SK-N-SH (cell line): ENCODE results near the gene RBBP4. TPM values are rescaled to one million over a fixed set of nuclear protein-coding genes. Genes with fewer than 3 reads are reported as not detected.

Source experiments
- CTCF ChIA-PET: fragments of 300-600, 350-600 bp; formaldehyde crosslinking; extraction: SDS; loops from one replicate; lab custom pipeline; 2021; lab: Yijun Ruan, JAX
- POLR2A ChIA-PET: fragments of 350-600 bp; sonication (Branson Sonifier 250); formaldehyde crosslinking; extraction: SDS; loops from one replicate; lab custom pipeline; 2020; ENCODE audit warnings: antibody characterized with exemption, inconsistent platforms; lab: Yijun Ruan, JAX
- DNase-seq: peaks from one replicate; pipeline ENCODE4 v3.0.0; 2012
- H2AFZ ChIP-seq: fragments of 200-600 bp; sonication (generic); 2 replicates; pipeline ENCODE4 v1.8.1; 2016; ENCODE audit warnings: antibody characterized with exemption, mild to moderate bottlenecking, low read depth
- H3F3A ChIP-seq: fragments of 200-600 bp; sonication (generic); replicated peaks from 2 replicates; pipeline ENCODE3; 2016; ENCODE audit warnings: antibody characterized with exemption, mild to moderate bottlenecking; ENCODE audit not compliant: insufficient read depth
- H3K27ac ChIP-seq, 2 experiments: fragments of 200-500 bp in 1 of 2; fragments of 200-600 bp in 1 of 2; sonication (Bioruptor generic) in 1 of 2; sonication (generic), shearing (Covaris generic) in 1 of 2; 2 replicates each; pipeline versions ENCODE4 v1.5.1 to v1.6.1; 2014 to 2016; ENCODE audit warnings: low read depth in 2 of 2, inconsistent platforms in 1 of 2, low read length in 1 of 2, mild to moderate bottlenecking in 1 of 2, mixed read lengths in 1 of 2
- H3K27me3 ChIP-seq: fragments of 200-600 bp; sonication (generic), shearing (Covaris generic); 2 replicates; pipeline ENCODE4 v1.6.1; 2016; ENCODE audit warnings: mixed run types; ENCODE audit not compliant: insufficient read depth
- H3K36me3 ChIP-seq, 2 experiments: fragments of 200-500 bp in 1 of 2; fragments of 200-600 bp in 1 of 2; sonication (Bioruptor generic) in 1 of 2; sonication (generic) in 1 of 2; replicated peaks in 1 of 2; 2 replicates each; pipeline versions ENCODE3 to v1.5.1; 2014 to 2016; ENCODE audit warnings: low read length in 1 of 2, mild to moderate bottlenecking in 1 of 2; ENCODE audit not compliant: insufficient read depth in 2 of 2, control insufficient read depth in 1 of 2
- H3K4me1 ChIP-seq, 2 experiments: fragments of 200-500 bp in 1 of 2; fragments of 200-600 bp in 1 of 2; sonication (Bioruptor generic) in 1 of 2; sonication (generic), shearing (Covaris generic) in 1 of 2; 2 replicates each; pipeline versions ENCODE4 v1.5.1 to v1.6.1; 2014 to 2016; ENCODE audit warnings: low read depth in 1 of 2, low read length in 1 of 2, mixed run types in 1 of 2; ENCODE audit not compliant: insufficient read depth in 2 of 2, control insufficient read depth in 1 of 2
- H3K4me2 ChIP-seq: fragments of 200-600 bp; sonication (generic), shearing (Covaris generic); 2 replicates; pipeline ENCODE4 v1.6.1; 2017; ENCODE audit warnings: mixed run types
- H3K4me3 ChIP-seq, 2 experiments: fragments of 200-500 bp in 1 of 2; fragments of 200-600 bp in 1 of 2; sonication (Bioruptor generic) in 1 of 2; sonication (generic), shearing (Covaris generic) in 1 of 2; 2 replicates each; pipeline versions ENCODE4 v1.5.1 to v1.8.1; 2014 to 2016; ENCODE audit warnings: low read depth in 2 of 2, inconsistent platforms in 1 of 2, low read length in 1 of 2, mild to moderate bottlenecking in 1 of 2, mixed read lengths in 1 of 2, moderate library complexity in 1 of 2
- H3K79me2 ChIP-seq: fragments of 200-600 bp; sonication (generic); 2 replicates; pipeline ENCODE4 v1.8.1; 2017; ENCODE audit warnings: mild to moderate bottlenecking; ENCODE audit not compliant: insufficient read depth
- H3K9ac ChIP-seq: fragments of 200-600 bp; sonication (generic); 2 replicates; pipeline ENCODE4 v1.6.1; 2017; ENCODE audit warnings: mixed run types
- H3K9me2 ChIP-seq: fragments of 200-600 bp; sonication (generic); 2 replicates; pipeline ENCODE4 v1.6.1; 2017; ENCODE audit warnings: mixed run types
- H3K9me3 ChIP-seq: fragments of 200-600 bp; sonication (generic); 2 replicates; pipeline ENCODE4 v1.6.1; 2017; ENCODE audit warnings: mixed run types, mild to moderate bottlenecking, moderate library complexity
- H4K20me1 ChIP-seq: fragments of 200-600 bp; sonication (generic); 2 replicates; pipeline ENCODE4 v1.6.1; 2017; ENCODE audit warnings: mild to moderate bottlenecking, mixed run types; ENCODE audit not compliant: insufficient read depth
- CHD2 ChIP-seq: fragments of 150-350 bp; IDR thresholded peaks from 2 replicates; pipeline ENCODE4 v1.6.1; 2018; ENCODE audit warnings: low read length; ENCODE audit not compliant: partially characterized antibody
- CTCF ChIP-seq: fragments of 200-600 bp; sonication (generic); IDR thresholded peaks from 2 replicates; pipeline ENCODE4 v1.6.1; 2017; ENCODE audit warnings: antibody characterized with exemption, mild to moderate bottlenecking, moderate library complexity
- GABPA ChIP-seq: IDR thresholded peaks from 2 replicates; pipeline ENCODE4 v1.4.0; 2012; ENCODE audit warnings: low read depth, mild to moderate bottlenecking
- JUND ChIP-seq: IDR thresholded peaks from 2 replicates; pipeline ENCODE4 v1.4.0; 2012
- MAX ChIP-seq: IDR thresholded peaks from 2 replicates; pipeline ENCODE4 v1.4.0; 2012; ENCODE audit warnings: low read depth
- RAD21 ChIP-seq: IDR thresholded peaks from 2 replicates; pipeline ENCODE4 v1.6.1; 2012; ENCODE audit warnings: mild to moderate bottlenecking, low read length
- RXRA ChIP-seq: IDR thresholded peaks from 2 replicates; pipeline ENCODE4 v1.4.0; 2012; ENCODE audit warnings: low read depth, mild to moderate bottlenecking, borderline replicate concordance
- TAF1 ChIP-seq: IDR thresholded peaks from 2 replicates; pipeline ENCODE4 v1.6.1; 2012; ENCODE audit warnings: low read depth, mild to moderate bottlenecking, low read length, moderate library complexity, borderline replicate concordance
- TCF12 ChIP-seq: IDR thresholded peaks from 2 replicates; pipeline ENCODE4 v1.4.0; 2012
- USF2 ChIP-seq: fragments of 150-350 bp; IDR thresholded peaks from 2 replicates; pipeline ENCODE4 v1.6.1; 2017; ENCODE audit warnings: antibody characterized with exemption, low read length, low read depth, borderline replicate concordance
- WGBS: methylation state at CpG from one replicate; pipeline ENCODE4 v1.1.6; 2017; ENCODE audit warnings: low lambda C conversion rate; 5-methylcytosine and 5-hydroxymethylcytosine counted together
- polyA plus RNA-seq, 3 experiments: library from polyadenylated mRNA; depleted of rRNA; stranded (reverse); fragments of >200 nt; gene quantifications; 2 replicates each; pipeline ENCODE4 v1.2.3, GENCODE V29; 2012

The RBBP4 gene
- polyA plus RNA-seq, 1 of the 3 experiments (the other 2 are of a cell fraction), result 108 TPM

GRCh38 chr1:32619701-32620485 lies 31.1 kb upstream of the RBBP4 start:
- DNase-seq, result no peak
- Histone ChIP-seq H3K27ac (no peak overlapping the region), H3K9ac (no peak overlapping the region), H2AFZ (no peak overlapping the region), H3K4me2 (no peak overlapping the region), H3K4me3 (no peak overlapping the region)
- CTCF ChIA-PET, result interaction anchor here (0.9 to 2.1 kb wide), 9 partner anchors 7 to 219 kb away, joined by 3 to 15 read pairs (median 4); no protein-coding TSS in a partner anchor
- peak; percentile 34 for TF ChIP-seq CTCF
- TF ChIP-seq RAD21, result peak; percentile 33; the same call in 1 of the 2 replicates
- TF ChIP-seq TCF12, result no peak
- TF ChIP-seq, all 33 proteins: peak for 2
- Histone ChIP-seq H3K9me2 (no peaks in the 10 kb centered on the region), H3K9me3 (no peaks in the 10 kb centered on the region), H3K4me1 (no peaks in the 10 kb centered on the region), H3K36me3 (peaks cover 2 to 28% of the 10 kb centered on the region in 2 experiments), H3K79me2 (no peaks in the 10 kb centered on the region), H3K27me3 (no peaks in the 10 kb centered on the region), H4K20me1 (no peaks in the 10 kb centered on the region), H3F3A (no peaks in the 10 kb centered on the region)
- WGBS, result 93% methylated on average over 5 of the region's 5 CpGs
- POLR2A ChIA-PET, result no interaction called here

- H3K27ac ChIP-seq, result no peak overlapping the region
- no peak overlapping the region for H3K9ac ChIP-seq
- H3K27me3 ChIP-seq, result no peaks in the 10 kb centered on the region
- H3K4me1 ChIP-seq, result no peaks in the 10 kb centered on the region
- H3K79me2 ChIP-seq, result no peaks in the 10 kb centered on the region
- CTCF ChIA-PET, result interaction anchor here (1.9 kb wide), 1 partner anchor 9 kb away, joined by 4 read pairs; no protein-coding TSS in a partner anchor
- H3K36me3 ChIP-seq, result peaks cover 5 to 39% of the 10 kb centered on the region in 2 experiments
- TF ChIP-seq CHD2 (no peak), GABPA (no peak), JUND (no peak), MAX (no peak), RXRA (no peak), TCF12 (no peak), TAF1 (no peak), USF2 (no peak)
- H3K9me3 ChIP-seq, result no peaks in the 10 kb centered on the region
- no peaks in the 10 kb centered on the region for H3K9me2 ChIP-seq
- DNase-seq, result no peak
- H4K20me1 ChIP-seq, result no peaks in the 10 kb centered on the region
- 80% methylated on average over 2 of the region's 2 CpGs for WGBS
- H3K4me3 ChIP-seq, result no peak overlapping the region
- no peak overlapping the region for H3K4me2 ChIP-seq
- POLR2A ChIA-PET, result no interaction called here
- H2AFZ ChIP-seq, result no peak overlapping the region
- no peaks in the 10 kb centered on the region for H3F3A ChIP-seq
Measured at GRCh38 chr1:32622205-32622604, 28.8 kb upstream of the RBBP4 start.
